ENCODE data around the gene ERCC6L2. TPM values are rescaled to one million over a fixed set of nuclear protein-coding genes. Genes with fewer than 3 reads are reported as not detected.

ERCC6L2 gene
- total RNA-seq, 1 experiment from 2014 or later = 39.2 TPM

GRCh38 chr9:96006296-96006879 is 130.9 kb downstream of the ERCC6L2 start:
- no peaks in the 10 kb centered on the region for H3K4me1 ChIP-seq (ENCODE audit: control insufficient read depth in 1 of 2, insufficient read depth in 2 of 2, low read length in 2 of 2)
- no peaks in the 10 kb centered on the region for H4K20me1 ChIP-seq (ENCODE audit: insufficient read depth)
- no peak overlapping the region for H3K9ac ChIP-seq (ENCODE audit: low read length)
- no peak for DNase-seq (ENCODE audit: low read depth, low spot score)
- H3K9me3 ChIP-seq (ENCODE audit: control insufficient read depth in 1 of 2, insufficient read depth in 1 of 2, low read depth in 1 of 2, low read length in 2 of 2) = no peaks in the 10 kb centered on the region
- ChIA-PET POLR2A (no interaction called here), CTCF (no interaction called here), RAD21 (ENCODE audit: low non-redundant PET in 1 of 2, low total read pairs in 2 of 2, uncharacterized antibody in 2 of 2, unreplicated experiment in 2 of 2) (no interaction called here)
- H3K4me2 ChIP-seq (ENCODE audit: low read length) = no peak overlapping the region
- intact Hi-C loops (cut with micrococcal nuclease) = no loop called here
- H3K36me3 ChIP-seq (ENCODE audit: control insufficient read depth in 1 of 2, insufficient read depth in 2 of 2, low read length in 2 of 2) = peaks cover 0 to 4% of the 10 kb centered on the region in 2 experiments; a peak in 2 of 4 replicates
- BruUV-seq (replicated peaks) = no TSS peak
- no peak overlapping the region for H2AFZ ChIP-seq (ENCODE audit: low read depth, low read length, poor library complexity, severe bottlenecking)
- no peaks in the 10 kb centered on the region for H3K79me2 ChIP-seq (ENCODE audit: insufficient read depth, low read length)
- no peak overlapping the region for H3K27ac ChIP-seq (ENCODE audit: low read depth, low read length)
- H3K27me3 ChIP-seq (ENCODE audit: insufficient read depth, low read length) = no peaks in the 10 kb centered on the region
- no peak for TF ChIP-seq EGR1 (IDR thresholded peaks at IDR 0.05; ENCODE audit: low read depth)
- TF ChIP-seq, protein P1, sequence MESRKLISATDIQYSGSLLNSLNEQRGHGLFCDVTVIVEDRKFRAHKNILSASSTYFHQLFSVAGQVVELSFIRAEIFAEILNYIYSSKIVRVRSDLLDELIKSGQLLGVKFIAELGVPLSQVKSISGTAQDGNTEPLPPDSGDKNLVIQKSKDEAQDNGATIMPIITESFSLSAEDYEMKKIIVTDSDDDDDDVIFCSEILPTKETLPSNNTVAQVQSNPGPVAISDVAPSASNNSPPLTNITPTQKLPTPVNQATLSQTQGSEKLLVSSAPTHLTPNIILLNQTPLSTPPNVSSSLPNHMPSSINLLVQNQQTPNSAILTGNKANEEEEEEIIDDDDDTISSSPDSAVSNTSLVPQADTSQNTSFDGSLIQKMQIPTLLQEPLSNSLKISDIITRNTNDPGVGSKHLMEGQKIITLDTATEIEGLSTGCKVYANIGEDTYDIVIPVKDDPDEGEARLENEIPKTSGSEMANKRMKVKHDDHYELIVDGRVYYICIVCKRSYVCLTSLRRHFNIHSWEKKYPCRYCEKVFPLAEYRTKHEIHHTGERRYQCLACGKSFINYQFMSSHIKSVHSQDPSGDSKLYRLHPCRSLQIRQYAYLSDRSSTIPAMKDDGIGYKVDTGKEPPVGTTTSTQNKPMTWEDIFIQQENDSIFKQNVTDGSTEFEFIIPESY (IDR thresholded peaks at IDR 0.05; ENCODE audit: extremely low read depth, insufficient replicate concordance, low read length) = no peak
- no peak overlapping the region for H3K4me3 ChIP-seq (replicated peaks in 1 of 2; ENCODE audit: low read depth in 1 of 2, low read length in 2 of 2)
- ATAC-seq = no peak
- H3K9me2 ChIP-seq (ENCODE audit: insufficient read depth) = no peaks in the 10 kb centered on the region

GRCh38 chr9:96006961-96007360 is 131.5 kb downstream of the ERCC6L2 start:
- Histone ChIP-seq H3K36me3 (ENCODE audit: control insufficient read depth in 1 of 2, insufficient read depth in 2 of 2, low read length in 2 of 2) (peaks cover 0 to 4% of the 10 kb centered on the region in 2 experiments; a peak in 2 of 4 replicates), H4K20me1 (ENCODE audit: insufficient read depth) (no peaks in the 10 kb centered on the region), H3K79me2 (ENCODE audit: insufficient read depth, low read length) (no peaks in the 10 kb centered on the region), H3K27me3 (ENCODE audit: insufficient read depth, low read length) (no peaks in the 10 kb centered on the region), H3K9me3 (ENCODE audit: control insufficient read depth in 1 of 2, insufficient read depth in 1 of 2, low read depth in 1 of 2, low read length in 2 of 2) (no peaks in the 10 kb centered on the region), H3K9me2 (ENCODE audit: insufficient read depth) (no peaks in the 10 kb centered on the region), H3K4me2 (ENCODE audit: low read length) (no peak overlapping the region), H3K9ac (ENCODE audit: low read length) (no peak overlapping the region), H3K4me1 (ENCODE audit: control insufficient read depth in 1 of 2, insufficient read depth in 2 of 2, low read length in 2 of 2) (no peaks in the 10 kb centered on the region), H3K27ac (ENCODE audit: low read depth, low read length) (no peak overlapping the region), H3K4me3 (replicated peaks in 1 of 2; ENCODE audit: low read depth in 1 of 2, low read length in 2 of 2) (no peak overlapping the region), H2AFZ (ENCODE audit: low read depth, low read length, poor library complexity, severe bottlenecking) (no peak overlapping the region)
- ChIA-PET CTCF (no interaction called here), RAD21 (ENCODE audit: low non-redundant PET in 1 of 2, low total read pairs in 2 of 2, uncharacterized antibody in 2 of 2, unreplicated experiment in 2 of 2) (no interaction called here), POLR2A (no interaction called here)
- no peak for DNase-seq (ENCODE audit: low read depth, low spot score)
- ATAC-seq = no peak
- intact Hi-C loops (cut with micrococcal nuclease) = no loop called here
- TF ChIP-seq FOSL1 (IDR thresholded peaks at IDR 0.05; ENCODE audit: low read depth) (no peak), EZH2phosphoT487 (IDR thresholded peaks at IDR 0.05; ENCODE audit: borderline replicate concordance) (no peak), ELF1 (IDR thresholded peaks at IDR 0.05; ENCODE audit: borderline replicate concordance, low read depth) (no peak), POLR2A (IDR thresholded peaks at IDR 0.05; ENCODE audit: borderline replicate concordance, extremely low read depth, insufficient read depth, insufficient read length) (no peak), ZFX (IDR thresholded peaks at IDR 0.05) (no peak), EZH2 (IDR thresholded peaks at IDR 0.05) (no peak), CBX3 (IDR thresholded peaks at IDR 0.05; ENCODE audit: low read depth) (no peak), SIN3A (IDR thresholded peaks at IDR 0.05; ENCODE audit: low read depth) (no peak), RAD21 (IDR thresholded peaks at IDR 0.05; ENCODE audit: low read depth) (no peak), SRF (IDR thresholded peaks at IDR 0.05; ENCODE audit: low read depth) (no peak), CEBPB (IDR thresholded peaks at IDR 0.05; ENCODE audit: low read depth) (no peak), EGR1 (IDR thresholded peaks at IDR 0.05; ENCODE audit: low read depth) (no peak), SP1 (IDR thresholded peaks at IDR 0.05; ENCODE audit: low read depth) (no peak), ZNF274 (IDR thresholded peaks at IDR 0.05; ENCODE audit: low read depth, low read length) (no peak), JUND (IDR thresholded peaks at IDR 0.05) (no peak), YY1 (IDR thresholded peaks at IDR 0.05; ENCODE audit: extremely low read depth, insufficient replicate concordance, low read depth, low read length) (no peak)
- TF ChIP-seq, protein P1 (IDR thresholded peaks at IDR 0.05; ENCODE audit: extremely low read depth, insufficient replicate concordance, low read length) = no peak
- no TSS peak for BruUV-seq (replicated peaks)
